Stimulated activated CD8-positive, alpha-beta memory T cell treated with anti-CD3 and anti-CD28 coated beads, Interleukin-4, amount 100 ng/mL, for 24 hours (primary cell): Measurements from ENCODE around the gene IRF9.

Experiments used
- DNase-seq: peaks from one replicate; pipeline ENCODE4 v3.0.0-alpha.2; 2020; ENCODE audit warnings: low read depth

IRF9 gene

DNA sequence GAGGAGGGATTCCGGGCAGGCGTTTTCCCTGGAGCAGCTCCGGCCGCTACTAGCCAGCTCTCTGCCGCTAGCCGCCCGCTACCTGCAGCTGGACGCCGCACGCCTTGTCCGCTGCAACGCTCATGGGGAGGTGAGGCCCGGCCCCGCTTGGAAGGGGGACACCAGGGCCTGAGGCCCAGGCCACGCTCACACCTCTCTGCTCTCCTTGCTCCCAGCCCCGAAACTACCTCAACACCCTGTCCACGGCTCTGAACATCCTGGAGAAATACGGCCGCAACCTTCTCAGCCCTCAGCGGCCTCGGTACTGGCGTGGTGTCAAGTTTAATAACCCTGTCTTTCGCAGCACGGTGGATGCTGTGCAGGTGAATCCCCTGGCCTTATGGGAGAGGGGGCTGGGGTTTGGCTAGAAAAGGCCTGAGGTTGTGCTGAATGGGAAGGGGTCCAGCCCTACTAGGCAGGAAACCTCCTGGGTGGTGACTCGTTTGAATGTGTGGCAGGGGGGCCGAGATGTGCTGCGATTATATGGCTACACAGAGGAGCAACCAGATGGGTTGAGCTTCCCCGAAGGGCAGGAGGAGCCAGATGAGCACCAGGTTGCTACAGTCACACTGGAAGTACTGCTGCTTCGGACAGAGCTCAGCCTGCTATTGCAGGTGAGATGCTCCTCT, 13.2 kb upstream of the IRF9 start:
- DNase-seq, result no peak

- DNase-seq, result no peak
These were observed 11.6 kb upstream of the IRF9 start for GRCh38 chr14:24149302-24149969.

GRCh38 chr14:24150061-24150460, 11.0 kb upstream of the IRF9 start:
- DNase-seq, result no peak

GRCh38 chr14:24150567-24150966, 10.5 kb upstream of the IRF9 start:
- DNase-seq, result no peak

- DNase-seq, result no peak
These were observed 10.1 kb upstream of the IRF9 start for GRCh38 chr14:24150993-24151392.

DNA sequence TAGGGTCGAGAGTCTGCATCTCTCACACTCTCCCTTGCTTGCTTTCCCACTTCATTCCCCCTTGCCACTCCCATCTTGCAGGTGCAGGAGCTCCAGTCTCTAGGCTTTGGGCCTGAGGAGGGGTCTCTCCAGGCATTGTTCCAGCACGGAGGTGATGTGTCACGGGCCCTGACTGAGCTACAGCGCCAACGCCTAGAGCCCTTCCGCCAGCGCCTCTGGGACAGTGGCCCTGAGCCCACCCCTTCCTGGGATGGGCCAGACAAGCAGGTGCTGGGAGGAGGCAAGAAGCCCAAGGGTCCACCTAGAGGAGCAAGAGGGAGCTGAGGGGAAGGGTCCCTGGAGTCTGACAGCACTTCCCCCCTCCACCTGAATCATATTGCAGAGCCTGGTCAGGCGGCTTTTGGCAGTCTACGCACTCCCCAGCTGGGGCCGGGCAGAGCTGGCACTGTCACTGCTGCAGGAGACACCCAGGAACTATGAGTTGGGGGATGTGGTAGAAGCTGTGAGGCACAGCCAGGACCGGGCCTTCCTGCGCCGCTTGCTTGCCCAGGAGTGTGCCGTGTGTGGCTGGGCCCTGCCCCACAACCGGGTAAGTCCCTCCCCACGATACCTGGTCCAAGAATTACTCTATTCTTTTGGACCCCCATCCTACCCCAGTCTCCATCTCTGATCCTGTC, 9.5 kb upstream of the IRF9 start:
- no peak for DNase-seq

DNA sequence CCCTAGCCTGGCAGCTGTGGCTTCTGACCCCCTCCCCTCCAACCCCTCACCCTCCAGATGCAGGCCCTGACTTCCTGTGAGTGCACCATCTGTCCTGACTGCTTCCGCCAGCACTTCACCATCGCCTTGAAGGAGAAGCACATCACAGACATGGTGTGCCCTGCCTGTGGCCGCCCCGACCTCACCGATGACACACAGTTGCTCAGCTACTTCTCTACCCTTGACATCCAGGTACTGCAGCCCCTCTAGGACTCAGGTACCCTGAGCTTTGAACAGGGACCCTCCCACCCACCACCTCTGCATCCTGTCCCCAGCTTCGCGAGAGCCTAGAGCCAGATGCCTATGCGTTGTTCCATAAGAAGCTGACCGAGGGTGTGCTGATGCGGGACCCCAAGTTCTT, 6.0 kb upstream of the IRF9 start:
- no peak for DNase-seq

- no peak for DNase-seq
These were observed 4.2 kb upstream of the IRF9 start for GRCh38 chr14:24156840-24157239.

DNA sequence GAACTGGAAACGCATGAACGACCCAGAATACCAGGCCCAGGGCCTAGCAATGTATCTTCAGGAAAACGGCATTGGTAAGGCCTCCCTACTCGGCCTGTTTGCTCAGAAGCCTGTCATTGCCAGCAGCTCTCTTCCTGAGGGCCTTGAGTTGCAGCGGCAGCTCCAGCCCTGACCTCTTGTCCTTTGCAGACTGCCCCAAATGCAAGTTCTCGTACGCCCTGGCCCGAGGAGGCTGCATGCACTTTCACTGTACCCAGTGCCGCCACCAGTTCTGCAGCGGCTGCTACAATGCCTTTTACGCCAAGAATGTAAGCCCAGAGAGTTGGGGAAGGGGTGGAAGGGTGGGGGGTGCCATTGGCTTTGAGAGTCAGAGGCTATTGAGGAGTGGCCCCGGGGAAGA, 3.7 kb upstream of the IRF9 start:
- no peak for DNase-seq

DNA sequence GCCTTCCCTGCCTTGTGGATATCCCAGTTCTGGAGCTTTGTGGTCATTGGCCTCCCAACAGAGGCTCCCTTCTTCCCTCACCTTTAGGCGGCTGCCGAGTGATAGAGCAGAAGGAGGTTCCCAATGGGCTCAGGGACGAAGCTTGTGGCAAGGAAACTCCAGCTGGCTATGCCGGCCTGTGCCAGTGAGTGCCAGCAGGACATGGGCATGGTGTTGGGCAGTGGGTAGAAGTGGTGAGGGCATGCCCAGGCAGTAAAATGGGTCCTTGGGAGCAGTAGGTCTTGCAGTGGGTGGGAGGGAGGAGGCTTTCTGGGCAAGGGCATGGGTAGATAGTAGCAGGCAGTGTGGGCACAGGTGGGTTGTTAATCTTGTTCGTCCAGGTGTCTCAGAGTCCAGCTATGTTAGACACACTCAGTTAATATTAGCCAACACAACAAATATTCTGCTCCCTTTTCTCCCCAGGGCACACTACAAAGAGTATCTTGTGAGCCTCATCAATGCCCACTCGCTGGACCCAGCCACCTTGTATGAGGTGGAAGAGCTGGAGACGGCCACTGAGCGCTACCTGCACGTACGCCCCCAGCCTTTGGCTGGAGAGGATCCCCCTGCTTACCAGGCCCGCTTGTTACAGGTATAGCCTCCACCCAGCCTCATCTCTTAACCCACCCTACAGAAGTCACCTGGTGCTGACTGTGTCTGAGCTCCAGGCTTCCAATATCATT, 1.1 kb upstream of the IRF9 start:
- DNase-seq, result no peak

GRCh38 chr14:24160499-24160849, 591 bp upstream of the IRF9 start:
- DNase-seq, result no peak

DNA sequence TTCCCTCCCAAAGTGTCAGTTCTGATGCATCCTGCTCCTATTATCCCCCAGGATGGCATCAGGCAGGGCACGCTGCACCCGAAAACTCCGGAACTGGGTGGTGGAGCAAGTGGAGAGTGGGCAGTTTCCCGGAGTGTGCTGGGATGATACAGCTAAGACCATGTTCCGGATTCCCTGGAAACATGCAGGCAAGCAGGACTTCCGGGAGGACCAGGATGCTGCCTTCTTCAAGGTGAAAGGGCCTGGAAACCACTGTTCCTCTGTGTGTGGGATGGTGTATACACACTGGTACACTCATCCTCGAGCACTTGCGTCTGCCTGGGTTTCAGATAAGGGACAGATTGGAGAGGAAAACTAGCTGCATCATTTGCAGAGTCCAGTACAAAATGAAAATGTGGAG, 1.0 kb downstream of the IRF9 start:
- DNase-seq, result no peak

DNA sequence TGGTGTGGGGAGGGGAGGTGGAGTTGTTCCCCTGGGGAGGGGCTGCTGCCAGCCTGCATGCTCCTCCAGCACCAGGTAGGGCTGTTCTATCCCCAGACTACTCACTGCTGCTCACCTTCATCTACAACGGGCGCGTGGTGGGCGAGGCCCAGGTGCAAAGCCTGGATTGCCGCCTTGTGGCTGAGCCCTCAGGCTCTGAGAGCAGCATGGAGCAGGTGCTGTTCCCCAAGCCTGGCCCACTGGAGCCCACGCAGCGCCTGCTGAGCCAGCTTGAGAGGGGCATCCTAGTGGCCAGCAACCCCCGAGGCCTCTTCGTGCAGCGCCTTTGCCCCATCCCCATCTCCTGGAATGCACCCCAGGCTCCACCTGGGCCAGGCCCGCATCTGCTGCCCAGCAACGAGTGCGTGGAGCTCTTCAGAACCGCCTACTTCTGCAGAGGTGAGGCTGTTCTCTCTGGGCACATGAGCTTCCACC, 3.5 kb downstream of the IRF9 start:
- no peak for DNase-seq

GRCh38 chr14:24165785-24166184, 4.7 kb downstream of the IRF9 start:
- no peak for DNase-seq

- no peak for DNase-seq
These were observed 6.5 kb downstream of the IRF9 start for GRCh38 chr14:24167469-24168114.

- peak; percentile 55 for DNase-seq
These were observed 10.6 kb downstream of the IRF9 start, which contains the start of gene REC8 for GRCh38 chr14:24171422-24172260. Gene REC8 (plus strand): TSS chr14:24172080. CDS start chr14:24172553, 473 bp downstream.

- no peak for DNase-seq
These were observed 11.3 kb downstream of the IRF9 start for GRCh38 chr14:24172261-24172860.

DNA sequence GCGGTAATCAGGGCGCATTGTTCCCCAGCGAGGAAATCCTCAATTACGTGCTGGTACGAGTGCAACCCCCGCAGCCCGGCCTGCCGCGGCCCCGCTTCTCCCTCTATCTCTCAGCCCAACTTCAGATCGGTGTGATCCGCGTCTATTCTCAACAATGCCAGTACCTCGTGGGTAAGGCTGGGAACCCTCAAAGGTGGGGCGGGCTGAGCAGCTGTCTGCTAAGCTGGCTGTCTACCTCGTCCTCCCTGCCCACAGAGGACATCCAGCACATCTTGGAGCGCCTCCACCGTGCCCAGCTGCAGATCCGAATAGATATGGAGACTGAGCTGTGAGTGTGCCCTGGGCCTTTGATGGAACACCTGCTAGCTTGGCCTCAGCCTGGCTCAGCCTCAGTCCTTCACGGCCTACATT, 11.8 kb downstream of the IRF9 start:
- no peak for DNase-seq

- no peak for DNase-seq
These were observed 15.5 kb downstream of the IRF9 start for GRCh38 chr14:24176599-24176998.

DNA sequence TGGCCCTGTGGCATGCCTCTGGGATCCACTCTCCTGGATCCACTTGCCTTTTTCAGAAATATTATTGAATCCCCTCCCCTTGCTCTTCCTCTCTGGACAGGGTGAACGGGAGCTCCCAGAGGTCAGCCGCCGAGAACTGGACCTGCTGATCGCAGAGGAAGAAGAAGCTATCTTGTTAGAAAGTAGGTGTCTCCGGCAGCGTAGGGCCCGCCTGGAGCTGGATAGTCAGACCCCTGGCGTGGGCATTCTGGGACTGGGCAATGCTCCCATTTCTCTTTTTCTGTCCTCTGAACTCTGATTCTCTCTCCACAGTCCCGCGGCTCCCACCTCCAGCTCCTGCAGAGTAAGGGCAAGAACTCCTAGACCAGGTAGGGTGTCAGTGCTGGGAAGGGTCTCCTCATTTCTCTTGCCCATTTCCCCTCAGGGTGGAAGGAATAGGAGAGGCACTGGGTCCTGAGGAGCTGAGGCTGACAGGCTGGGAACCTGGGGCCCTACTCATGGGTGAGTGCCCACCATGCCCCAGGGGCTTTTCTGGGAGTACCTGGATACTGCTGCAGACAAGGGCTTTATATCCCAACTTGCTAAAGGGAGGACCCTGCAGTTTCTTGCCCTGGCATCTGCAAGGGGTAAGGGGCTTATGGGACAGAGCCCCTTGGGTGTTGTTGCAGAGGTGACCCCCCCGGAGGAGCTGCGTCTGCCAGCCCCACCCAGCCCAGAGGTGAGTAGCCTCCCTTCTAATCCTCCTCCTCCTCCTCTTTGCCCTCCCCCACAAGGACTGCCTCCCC, 16.2 kb downstream of the IRF9 start:
- DNase-seq, result no peak
